ENCODE data around the gene ACOXL.
A peak's percentile ranks its signal among the peaks of the same experiment; 100 is the strongest.

Gene ACOXL

GRCh38 chr2:111119822-111120252 is 387.5 kb downstream of the ACOXL start:
- peak; percentile 27 for DNase-seq

DNA sequence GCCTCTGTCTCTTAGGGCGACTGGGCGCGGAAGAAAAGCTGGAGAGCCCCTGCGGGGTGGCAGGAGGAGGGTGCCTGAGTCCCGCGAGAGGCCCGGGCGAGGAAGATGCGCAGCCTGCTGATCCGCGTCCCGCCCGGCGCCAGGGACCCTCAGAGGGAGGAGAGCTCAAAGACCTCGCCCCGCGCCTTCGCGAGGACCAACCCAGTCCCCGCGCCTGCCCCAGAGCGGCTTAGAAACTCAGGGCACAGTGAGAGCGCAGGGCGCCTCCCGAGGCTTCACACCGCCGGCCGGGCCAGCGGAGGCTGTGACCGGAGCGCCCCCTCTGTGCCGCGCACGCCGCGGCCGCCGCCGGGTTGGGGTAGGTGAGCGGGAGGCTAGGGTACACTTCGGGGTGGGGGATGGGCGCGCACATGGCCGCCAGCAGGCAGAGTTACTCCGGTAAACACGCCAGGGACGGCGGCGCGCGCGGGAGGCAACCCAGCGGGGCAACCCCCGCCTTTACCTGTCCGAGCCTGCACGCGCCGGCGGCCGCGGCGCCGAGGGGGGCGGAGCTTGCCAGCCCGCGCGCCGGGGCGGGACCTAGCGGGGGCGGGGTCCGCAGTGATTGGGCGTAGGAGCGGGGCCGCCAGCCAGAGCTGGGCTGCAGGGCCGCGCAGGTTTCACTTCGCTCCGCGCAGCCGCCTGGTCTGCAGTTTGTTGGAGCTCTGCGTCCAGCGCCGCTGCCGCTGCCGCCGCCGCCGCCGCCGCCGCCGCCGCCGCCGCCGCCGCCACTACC is 388.1 kb downstream of the ACOXL start, which contains the start of gene BCL2L11:
BCL2L11 (plus strand) TSS at position 662 of the 775 bp plus-strand sequence. CDS start 2,832 bp downstream, outside the sequence.
- peak; percentile 95 for DNase-seq

DNA sequence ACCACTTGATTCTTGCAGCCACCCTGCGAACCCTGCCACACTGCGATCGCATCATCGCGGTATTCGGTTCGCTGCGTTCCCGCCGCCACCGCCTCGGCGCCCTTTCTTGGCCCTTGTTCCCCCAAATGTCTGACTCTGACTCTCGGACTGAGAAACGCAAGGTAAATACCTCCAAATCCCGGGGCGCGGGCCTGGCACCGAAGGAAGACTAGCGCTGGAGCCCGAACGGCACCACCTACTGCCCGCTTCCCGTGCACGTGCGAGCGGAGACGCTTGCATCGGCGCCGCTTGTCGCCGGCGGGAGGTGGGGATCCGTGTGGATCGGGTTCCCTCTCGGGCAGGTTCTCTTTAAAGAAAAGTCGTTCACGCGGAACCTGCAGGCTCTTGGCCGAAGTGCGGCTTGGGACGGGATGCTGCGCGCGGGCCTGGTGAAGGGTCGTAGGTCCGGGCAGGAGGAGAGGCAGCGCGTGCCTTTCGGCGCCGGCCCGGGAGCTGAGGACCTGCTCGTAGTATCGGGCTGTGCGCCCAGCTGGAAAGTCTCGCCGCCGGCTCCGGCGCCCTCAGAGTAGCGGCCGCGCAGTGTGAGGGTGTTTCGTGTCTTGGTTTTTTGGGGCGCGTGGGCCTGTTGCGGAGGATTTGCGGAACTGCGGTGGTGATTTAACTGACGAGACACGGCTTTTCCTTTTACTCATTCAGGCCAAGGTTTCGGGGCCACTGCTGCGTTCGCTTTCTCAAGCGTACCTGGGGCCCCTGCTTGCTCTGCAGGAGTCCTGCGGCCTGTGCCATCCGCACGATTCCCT is 388.9 kb downstream of the ACOXL start:
- peak; percentile 54 for DNase-seq

- peak; percentile 94 for DNase-seq
Observed at GRCh38 chr2:111121828-111122630, 389.7 kb downstream of the ACOXL start.

DNA sequence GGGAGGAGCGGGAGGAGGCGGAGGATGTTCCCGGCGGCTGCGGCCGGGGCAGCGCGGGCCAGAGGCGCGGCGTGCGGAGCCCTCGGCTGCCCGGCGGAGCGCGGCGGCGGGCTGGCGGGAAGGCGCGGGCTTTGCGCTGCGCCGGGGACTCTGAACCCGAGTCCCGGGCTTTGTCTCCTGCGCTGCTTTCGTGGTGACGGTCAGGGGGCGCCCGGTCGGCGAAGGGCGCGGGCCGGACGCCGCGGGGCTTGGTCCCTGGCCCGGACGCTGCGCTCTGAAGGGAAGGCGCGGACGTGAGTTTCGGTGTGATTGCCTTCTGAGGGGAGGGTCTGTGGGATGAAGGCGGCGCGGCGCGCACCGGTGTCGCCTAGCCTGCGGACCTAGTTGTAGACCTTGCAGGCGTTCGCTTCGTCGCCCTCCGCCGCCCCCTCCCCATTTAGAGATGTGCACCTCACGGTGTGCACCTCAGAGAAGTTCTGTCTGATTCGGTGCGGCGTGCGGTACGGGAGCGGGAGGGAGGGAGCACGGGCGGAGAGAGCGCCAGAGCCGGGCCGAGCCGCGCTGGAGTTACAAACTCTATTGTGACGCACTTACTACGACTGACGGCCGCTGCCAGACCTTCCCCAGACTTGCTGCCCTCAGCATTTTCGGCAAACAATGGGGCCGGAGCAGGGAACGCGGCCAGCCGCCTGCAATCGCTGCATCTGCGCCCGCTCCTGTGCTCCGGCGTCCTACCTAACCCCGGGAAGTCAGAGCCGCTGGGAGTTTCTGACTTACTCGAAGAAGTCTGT is 390.5 kb downstream of the ACOXL start:
- DNase-seq: peak; percentile 80

DNA sequence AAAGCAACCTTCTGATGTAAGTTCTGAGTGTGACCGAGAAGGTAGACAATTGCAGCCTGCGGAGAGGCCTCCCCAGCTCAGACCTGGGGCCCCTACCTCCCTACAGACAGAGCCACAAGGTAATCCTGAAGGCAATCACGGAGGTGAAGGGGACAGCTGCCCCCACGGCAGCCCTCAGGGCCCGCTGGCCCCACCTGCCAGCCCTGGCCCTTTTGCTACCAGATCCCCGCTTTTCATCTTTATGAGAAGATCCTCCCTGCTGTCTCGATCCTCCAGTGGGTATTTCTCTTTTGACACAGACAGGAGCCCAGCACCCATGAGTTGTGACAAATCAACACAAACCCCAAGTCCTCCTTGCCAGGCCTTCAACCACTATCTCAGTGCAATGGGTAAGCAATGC is 391.4 kb downstream of the ACOXL start:
- DNase-seq: no peak

DNA sequence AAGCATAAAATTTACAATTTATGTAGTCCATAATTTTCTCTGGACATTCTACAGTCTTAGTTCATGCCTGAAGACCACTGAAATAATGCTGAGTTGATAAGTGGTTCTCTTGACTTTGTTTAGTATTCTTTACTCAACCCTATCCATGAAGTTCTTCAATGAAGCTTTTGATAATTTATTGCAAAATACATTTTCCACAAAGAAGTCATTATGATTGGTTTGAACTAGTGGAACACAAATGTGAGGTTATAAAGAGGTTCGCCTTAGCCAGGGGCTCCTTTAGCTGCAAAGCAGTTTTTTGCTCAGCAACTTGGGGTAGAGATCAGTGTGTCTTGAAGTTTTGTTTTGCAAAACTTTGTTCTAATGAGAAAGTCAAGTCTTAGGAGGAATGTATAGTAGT is 394.2 kb downstream of the ACOXL start:
- no peak for DNase-seq

DNA sequence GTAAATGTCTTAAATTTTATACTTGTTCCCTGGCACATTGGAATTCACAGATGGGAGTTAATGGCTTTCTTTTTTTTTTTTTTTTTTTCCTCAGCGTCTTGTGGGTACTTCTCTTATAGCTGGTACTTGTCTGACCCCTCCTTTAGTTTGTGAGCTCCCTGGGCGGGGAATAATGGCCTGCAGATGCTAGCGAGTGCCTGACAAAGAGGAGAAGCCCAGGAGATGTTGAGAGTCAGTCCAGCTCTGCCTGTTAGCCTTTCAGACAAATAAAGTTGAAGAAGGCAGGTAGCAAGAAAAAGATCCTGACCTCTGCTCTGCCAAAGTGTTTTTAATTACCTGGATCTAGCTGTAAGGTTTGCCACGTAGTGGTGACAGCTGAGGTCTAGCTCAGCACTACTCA is 395.0 kb downstream of the ACOXL start:
- DNase-seq: no peak

DNA sequence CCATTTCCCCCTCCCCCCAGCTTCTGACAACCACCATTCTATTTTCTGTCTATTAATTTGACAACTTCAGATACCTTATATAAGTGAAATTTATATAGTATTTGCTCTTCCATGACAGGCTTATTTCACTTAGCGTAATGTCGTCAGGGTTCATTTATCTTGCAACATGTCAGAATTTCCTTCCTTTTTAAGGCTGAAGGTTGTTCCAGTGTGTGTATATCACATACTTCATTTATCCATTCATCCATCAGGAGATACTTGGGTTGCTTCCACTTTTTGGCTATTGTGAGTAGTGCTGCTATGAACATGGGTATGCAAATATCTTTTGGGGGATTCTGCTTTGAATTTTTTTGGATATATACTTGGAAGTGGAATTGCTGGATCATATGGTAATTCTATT is 395.7 kb downstream of the ACOXL start:
- DNase-seq: peak; percentile 52

DNA sequence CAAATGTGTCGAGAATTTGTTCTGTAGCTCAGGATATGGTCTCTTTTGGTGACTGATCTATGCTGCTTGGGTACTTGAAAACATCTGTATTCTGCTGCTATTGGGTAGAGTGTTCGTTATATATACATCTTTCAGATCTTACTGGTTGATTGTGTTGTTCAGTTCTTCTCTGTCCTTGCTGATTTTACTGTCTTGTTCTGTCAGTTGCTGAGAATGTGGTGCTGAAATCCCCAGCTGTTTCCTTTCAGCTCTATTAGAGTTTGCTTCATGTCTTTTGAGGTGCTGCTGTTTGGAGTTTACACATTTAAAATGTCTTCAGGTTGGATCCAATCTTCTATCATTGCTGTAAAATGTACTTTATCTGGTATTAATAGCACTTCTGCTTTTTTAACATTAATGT is 401.2 kb downstream of the ACOXL start:
- DNase-seq: no peak

DNA sequence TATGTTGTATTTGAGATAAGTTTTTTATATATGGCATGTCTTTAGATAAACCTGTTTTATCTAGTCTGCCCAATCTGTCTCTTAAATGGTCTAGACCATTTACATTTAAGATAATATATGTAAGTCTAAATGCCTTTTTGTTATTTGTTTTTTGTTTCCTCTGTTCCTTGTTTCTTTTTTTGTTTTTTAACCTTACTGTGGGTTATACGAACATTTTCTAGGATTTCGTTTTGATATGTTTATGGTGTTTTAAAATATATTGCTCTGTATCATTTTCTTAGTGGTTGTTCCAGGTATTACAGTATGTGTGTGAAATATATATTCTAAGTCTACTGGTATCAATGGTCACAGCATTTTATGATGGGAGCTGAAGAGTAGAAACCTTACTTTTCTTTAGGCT is 401.7 kb downstream of the ACOXL start:
- no peak for DNase-seq

- no peak for DNase-seq
Observed at GRCh38 chr2:111135237-111135909, 403.0 kb downstream of the ACOXL start.

- DNase-seq: peak; percentile 36
Observed at GRCh38 chr2:111135910-111136297, 403.5 kb downstream of the ACOXL start.

GRCh38 chr2:111138839-111139238 is 406.5 kb downstream of the ACOXL start:
- DNase-seq: no peak

DNA sequence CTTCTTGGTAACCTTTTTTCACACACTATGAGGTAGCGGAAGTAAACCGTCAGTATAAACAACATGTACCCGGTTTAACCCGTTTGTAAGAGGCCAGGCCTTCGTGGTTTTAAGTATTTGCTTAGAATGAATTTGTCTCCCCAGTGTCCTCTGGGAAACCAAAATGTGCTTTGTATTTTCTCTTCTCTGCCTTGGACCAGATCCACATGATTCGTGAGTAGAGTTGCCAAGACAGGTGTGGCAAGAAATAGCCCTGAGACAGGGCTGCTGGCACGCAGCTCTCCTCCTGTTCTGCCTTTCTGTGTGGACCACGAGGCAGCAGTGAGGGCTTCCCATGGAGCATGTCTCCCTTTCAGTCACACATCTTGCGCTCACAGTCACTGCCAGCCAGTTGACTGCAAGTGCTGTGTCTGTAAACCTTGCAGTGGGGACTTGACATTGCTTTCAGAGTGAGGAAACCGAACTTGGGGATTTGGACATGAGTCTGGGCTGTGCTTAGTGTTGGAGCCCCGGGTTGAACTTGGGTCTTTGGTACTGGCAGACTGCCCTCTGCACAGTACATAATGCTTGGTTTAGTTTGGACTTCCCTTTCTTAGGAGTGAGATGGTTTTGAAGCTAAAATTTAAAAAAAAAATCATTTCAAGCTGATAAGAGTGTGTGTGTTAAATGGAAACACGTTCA is 407.4 kb downstream of the ACOXL start:
- no peak for DNase-seq

DNA sequence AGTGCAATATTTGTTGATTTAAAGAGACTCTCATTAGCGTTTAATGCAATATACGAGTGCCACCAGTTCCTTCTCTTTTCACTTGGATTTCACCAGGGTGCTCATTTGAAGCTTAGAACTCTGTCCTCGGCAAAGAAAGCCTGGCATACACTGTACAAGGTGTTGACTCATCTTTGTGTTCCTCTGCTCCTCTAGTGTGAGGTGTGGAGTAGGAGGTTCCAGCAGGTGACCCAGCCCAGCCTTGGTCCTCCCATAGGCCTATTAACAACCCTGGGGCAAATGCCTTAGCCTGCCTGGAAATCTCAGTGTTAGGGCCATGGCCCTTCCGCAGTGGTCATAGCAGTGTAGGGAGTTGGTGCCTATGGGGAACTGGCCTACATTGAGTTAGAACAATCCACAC is 408.4 kb downstream of the ACOXL start:
- DNase-seq: no peak

DNA sequence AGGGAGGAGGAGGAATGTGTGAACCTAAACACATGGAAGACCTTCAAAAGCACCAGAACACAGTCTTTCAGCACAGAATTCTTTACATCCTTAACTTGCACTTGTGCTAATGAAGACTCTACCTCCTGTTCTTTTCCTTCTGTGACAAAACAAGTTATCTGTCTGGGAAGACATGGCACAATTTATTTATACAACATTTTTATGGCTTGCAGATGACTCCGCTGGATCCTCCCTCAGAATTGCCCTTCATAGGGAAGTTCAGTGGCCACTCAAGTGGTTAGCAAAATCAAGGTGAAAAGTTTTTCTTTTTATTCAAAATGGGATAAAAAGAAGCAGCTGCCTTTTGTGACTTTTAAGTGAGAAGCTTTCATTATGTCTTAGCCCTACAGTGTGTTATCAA is 409.7 kb downstream of the ACOXL start:
- no peak for DNase-seq

- no peak for DNase-seq
Observed at GRCh38 chr2:111143107-111143842, 410.9 kb downstream of the ACOXL start.

DNA sequence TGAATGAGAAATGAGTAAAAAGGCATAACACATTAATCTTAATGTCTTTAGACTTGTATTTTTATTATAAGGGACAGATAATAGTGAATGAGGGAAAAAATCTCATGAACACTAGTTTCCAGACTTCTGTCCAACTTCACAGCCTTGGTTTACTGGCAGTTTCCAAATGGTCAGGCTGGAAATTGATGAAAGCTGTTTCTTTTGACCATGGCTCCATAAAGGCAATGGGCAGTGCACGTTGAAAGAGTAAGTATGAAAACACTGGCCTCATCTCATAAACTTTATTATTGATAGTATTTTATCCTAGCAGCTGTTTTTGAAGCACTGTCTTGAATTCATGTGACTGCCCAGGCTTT is 411.4 kb downstream of the ACOXL start:
- DNase-seq: no peak

DNA sequence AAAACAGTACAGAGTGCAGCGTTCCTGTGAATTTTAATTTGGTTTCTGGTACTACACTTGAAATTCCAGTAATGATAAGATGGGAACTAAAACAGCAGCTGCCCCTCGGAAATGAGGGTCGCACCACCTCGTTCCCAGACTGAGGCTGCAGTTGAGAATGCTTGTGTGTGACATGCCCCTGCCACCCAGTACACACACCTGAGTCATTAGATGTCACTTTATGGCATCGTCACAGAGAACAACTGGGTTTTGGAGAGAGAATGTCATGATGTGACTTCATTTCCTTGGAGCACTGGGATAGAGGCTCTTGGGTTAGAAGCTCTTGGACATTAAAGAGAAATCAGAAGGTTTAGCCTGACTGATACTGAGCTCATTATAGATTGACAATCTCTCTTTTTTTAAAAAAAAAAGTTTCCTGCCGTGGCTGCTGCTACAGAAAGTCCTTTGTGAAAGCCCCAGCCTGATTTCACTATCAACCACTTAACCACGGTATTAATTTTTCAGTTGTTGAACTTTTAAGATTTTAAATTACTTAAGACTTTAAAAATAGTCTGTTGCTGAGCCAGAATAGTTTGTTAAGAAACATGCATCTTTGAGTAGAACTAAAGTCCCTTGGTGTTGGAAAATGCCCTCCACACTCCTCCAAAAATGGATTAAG is 412.9 kb downstream of the ACOXL start:
- DNase-seq: no peak

Measured in suppressor macrophage treated with lipopolysaccharide for 4 hours (primary cell).